AG20443 (cell line): ENCODE results near the gene TICAM2.

Source experiments
- DNase-seq: peaks from one replicate; pipeline ENCODE4 v3.0.0; 2012; ENCODE audit warnings: low spot score, mixed read lengths

TICAM2 gene

DNA sequence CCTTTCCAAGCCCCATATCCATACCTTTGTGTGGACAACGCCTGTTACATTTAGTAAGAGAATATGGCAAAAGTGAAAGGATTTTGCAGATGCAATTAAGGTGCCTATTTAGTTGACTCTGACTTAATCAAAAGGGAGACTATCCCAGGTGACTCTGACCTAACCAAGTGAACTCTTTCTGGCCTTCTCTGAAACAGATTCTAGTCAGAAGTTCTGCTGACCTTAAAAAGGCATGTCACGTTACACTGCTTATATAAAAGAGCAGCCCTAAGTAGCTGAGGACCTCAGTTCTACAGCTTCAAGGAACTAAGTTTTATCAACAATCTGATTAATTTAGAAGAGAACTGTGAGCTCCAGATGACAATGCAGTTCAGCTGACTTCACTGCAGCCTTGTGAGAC is 5.7 kb upstream of the TICAM2 start:
- DNase-seq, result no peak

DNA sequence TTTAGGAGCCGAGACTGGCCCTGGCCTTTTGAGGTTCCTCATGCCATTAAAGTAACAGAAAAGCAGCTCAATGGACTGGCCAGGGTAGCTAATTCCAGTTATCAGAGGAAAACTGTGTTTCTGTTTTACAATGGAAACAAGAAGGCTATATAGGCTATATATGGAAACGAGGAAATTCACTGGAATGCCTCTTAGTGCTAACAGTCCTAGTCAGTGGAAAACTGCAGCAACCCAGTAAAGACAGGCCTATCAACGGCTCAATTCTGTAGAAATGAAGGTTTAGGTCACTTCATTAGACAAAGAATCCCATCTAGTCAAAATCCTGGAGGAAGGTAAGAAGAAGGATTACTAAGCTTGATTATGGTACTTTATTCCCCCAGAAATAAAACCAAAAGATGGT is 3.2 kb upstream of the TICAM2 start:
- no peak for DNase-seq

GRCh38 chr5:115602591-115603125 is 379 bp upstream of the TICAM2 start:
- DNase-seq, result no peak

GRCh38 chr5:115600766-115601165 is 1.5 kb downstream of the TICAM2 start:
- DNase-seq, result no peak

DNA sequence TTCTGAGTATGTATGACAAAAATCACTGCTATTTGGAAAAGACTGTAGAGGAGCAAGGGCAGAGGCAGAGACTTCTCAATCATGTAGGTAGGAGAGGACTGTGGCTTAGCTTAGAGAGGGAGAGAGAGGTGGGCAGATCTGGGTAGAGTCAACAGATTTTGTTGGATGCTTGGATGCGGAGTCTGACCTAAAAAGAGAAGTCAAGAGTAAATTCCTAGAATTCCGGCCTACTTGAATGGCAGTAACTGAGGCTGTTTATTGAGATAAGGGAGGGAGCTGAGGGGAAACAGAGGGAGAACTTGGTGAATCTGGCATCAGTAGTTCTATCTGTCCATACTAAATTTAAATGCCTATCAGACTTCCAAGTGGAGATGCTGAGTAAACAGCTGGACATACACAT is 2.4 kb downstream of the TICAM2 start:
- DNase-seq, result no peak

GRCh38 chr5:115599502-115599901 is 2.8 kb downstream of the TICAM2 start:
- DNase-seq, result peak; percentile 61

GRCh38 chr5:115594128-115595047 is 7.9 kb downstream of the TICAM2 start:
- no peak for DNase-seq

- no peak for DNase-seq
These were observed 13.2 kb downstream of the TICAM2 start for GRCh38 chr5:115589043-115589442.

DNA sequence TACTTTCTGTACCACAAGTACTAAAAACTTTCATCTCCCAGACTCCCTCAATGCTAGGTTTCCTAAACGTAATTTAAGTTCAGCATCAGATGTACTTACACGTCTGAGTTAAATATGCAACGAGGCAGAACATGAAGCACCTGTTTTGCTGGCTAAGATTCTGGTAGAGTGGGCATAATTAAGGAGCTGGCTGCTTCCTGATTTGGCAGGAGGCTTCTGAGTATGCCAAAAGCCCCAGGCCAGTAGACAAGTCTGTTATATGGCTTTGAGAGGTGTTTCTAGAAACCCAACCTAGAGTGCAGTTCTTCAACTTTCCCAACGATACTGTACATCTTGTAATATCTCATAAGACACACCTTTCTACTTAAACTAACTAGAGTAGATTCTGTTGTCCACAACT is 13.6 kb downstream of the TICAM2 start:
- DNase-seq, result no peak

- peak; percentile 27 for DNase-seq
These were observed 15.6 kb downstream of the TICAM2 start for GRCh38 chr5:115586525-115587146.

DNA sequence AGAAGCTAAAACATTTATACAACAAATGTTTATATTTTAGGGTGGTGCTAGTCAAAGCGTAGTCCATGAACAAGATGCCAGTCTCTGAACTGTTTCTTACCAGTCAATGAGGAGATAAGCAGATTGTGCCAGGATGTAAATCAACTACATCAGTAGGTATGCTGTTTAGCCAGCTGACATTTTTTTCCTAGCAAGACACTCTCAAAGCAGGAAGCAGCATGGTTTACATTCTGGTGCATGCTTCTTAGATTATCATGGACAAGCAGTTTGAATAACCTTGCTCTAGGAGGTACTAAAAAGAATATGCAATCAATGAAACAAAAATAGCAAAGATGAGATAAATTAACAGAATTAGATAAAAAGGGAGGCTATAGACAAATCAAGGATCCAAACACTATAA is 17.0 kb downstream of the TICAM2 start:
- no peak for DNase-seq

GRCh38 chr5:115584501-115584900 is 17.8 kb downstream of the TICAM2 start:
- no peak for DNase-seq

DNA sequence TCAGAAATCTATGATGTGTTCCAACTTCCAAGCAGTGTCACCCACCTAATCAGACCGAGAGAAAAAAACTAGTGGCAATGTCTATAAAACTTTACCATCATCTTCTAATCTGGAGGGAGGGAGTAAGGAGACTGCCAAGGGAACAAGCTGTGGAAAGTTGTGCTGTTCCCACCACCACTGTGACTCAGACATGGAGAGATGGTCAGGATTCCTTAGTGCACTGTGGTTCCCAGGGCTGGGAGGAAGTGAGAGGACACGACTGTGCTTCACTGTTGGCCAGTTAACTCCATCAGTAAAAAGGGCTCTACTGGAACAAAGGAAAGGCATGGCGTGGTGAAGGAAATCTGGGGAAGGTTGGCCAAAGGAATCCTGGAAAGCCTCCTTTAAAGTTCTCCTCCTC is 18.8 kb downstream of the TICAM2 start:
- DNase-seq, result peak; percentile 89

GRCh38 chr5:115580941-115581340 is 21.3 kb downstream of the TICAM2 start:
- DNase-seq, result no peak

- DNase-seq, result no peak
These were observed 22.5 kb downstream of the TICAM2 start for GRCh38 chr5:115579747-115580173.

- no peak for DNase-seq
These were observed 23.1 kb downstream of the TICAM2 start for GRCh38 chr5:115579216-115579615.

DNA sequence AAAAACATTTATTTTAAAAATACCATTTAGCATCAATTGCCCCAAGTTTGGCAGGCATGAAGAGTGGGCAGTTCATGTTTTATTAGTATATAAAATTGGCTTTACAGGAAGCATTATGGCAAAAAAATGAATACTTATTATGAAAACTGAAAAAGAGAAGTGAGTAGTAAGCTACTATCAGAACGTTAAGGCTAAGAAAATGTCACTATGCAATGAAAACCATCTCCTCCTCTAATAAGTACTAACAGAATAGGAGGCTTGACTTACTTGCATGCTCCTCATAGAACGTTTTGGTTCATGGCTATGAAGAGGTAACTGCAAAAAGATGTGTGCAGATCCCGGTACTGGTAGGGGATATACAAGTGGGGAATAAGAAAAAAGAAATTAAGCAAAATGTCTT is 23.6 kb downstream of the TICAM2 start:
- no peak for DNase-seq

DNA sequence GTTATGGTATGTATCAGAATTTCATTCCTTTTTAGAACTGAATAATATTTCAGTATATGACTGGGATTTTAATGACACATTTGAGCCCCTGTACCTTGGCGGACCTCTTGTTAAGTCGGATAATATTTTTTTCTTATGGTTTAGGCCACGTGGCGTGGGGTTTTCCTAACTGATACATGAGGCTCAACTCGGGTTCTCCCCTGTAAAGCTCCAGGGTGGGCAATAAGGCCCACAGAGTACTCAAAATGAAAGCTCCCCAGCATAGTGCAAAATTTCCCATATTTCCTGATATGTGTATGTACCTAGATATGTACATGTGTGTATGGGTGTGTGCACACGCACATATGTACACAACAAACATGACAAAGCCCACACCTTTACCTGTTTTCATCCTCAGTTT is 24.5 kb downstream of the TICAM2 start:
- DNase-seq, result no peak

DNA sequence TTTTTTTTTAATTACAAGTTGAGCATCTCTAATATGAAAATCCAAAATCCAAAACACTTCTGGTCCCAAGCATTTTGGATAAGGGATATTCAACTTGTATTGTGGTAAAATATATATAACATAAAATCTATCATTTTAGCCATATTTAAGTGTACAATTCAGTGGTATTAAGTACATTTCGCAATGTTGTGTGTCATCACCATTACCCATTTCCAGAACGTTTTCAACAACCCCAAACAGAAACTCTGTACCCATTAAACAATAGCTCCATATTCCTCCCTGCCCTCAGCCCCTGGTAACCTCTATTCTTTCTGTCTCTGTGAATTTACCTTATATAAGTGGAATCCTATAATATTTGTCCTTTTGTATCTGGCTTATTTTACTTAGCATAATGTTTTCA is 24.9 kb downstream of the TICAM2 start:
- no peak for DNase-seq

GRCh38 chr5:115575167-115576070 is 26.9 kb downstream of the TICAM2 start:
- DNase-seq, result peak; percentile 44

DNA sequence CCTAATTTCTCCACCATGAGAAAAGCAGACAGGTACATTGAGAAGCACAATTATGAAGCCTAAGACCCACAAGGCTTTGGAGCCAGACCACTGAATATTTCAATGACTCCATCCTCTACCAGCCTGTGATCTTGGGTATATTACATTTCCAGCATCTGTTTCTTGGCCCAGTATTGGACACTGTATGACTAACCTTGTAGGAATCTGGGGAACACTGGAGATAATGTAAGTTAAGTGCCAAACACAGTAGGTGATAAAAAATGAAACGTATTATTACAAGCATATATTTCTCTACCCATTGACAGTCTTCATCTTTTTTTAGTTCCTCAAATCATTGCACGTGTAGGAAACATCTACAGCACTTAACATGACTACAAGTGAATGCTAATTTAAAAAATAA is 29.1 kb downstream of the TICAM2 start:
- peak; percentile 21 for DNase-seq

DNA sequence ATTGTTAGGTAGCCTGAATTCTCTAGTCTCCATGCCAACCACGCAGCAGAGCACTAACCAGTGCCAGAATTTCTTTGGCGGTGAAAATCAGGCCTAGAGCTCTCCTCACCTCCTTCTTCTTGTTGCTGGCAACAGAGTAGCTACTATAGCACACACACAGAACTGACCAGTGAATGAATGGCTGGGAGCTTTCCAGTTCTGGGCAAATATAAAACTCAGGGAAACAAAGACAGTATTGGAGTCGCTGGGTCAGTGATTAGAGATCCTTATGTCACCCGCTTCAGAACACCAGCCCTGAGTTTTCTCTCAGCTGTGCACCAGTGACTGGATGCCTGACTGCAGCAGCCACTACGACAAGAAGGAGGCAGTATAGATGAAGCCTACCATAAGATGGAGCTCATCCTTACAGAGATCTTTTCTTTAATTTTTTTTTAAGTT is 30.8 kb downstream of the TICAM2 start:
- no peak for DNase-seq
